K562 (cell line): Measurements from ENCODE around the gene OR8B12. TPM values are rescaled to one million over a fixed set of nuclear protein-coding genes. Genes with fewer than 3 reads are reported as not detected.

Source experiments
- ATAC-seq: fragments of 200-7000 bp; cut with Tn5 transposase; 3 replicates; pipeline ENCODE4 v1.9.1; 2020; ENCODE audit warnings: moderate library complexity
- BruUV-seq: library from RNA; stranded (reverse); fragments of 400-500 nt; replicated peaks from 2 replicates; lab custom pipeline; 2021; lab: Mats Ljungman, UMichigan
- CTCF ChIA-PET: fragments of 300-600 bp; formaldehyde crosslinking; extraction: SDS; loops from one replicate; lab custom pipeline; 2021; ENCODE audit warnings: low intra/inter-chr PET ratio; lab: Yijun Ruan, JAX
- POLR2A ChIA-PET: fragments of 300-600, 350-650 bp; sonication (Branson Sonifier 250); formaldehyde crosslinking; extraction: SDS; loops from one replicate; lab custom pipeline; 2021; ENCODE audit warnings: antibody characterized with exemption, inconsistent platforms; lab: Yijun Ruan, JAX
- DNase-seq, 4 experiments: peaks; one replicate each; pipeline versions ENCODE4 v3.0.0 to v3.0.0-alpha.2; 2011 to 2018; ENCODE audit warnings: low spot score in 3 of 4, mixed read lengths in 3 of 4; ENCODE audit errors: extremely low read depth in 1 of 4
- FAIRE-seq: peaks from 2 replicates; lab custom pipeline; 2011; peaks lifted over from hg19 to GRCh38; lab: Jason Lieb, UNC
- H2AFZ ChIP-seq: 2 replicates; pipeline ENCODE4 v1.6.0; 2011; ENCODE audit warnings: low read depth, low read length, control low read depth, inconsistent platforms
- H3K27ac ChIP-seq: fragments of 200-600 bp; 3 replicates; pipeline ENCODE4 v1.8.0; 2011; ENCODE audit warnings: low read depth, mild to moderate bottlenecking, control low read depth, inconsistent platforms, low read length, moderate library complexity, mixed read lengths; ENCODE audit errors: extremely low read depth
- H3K27me3 ChIP-seq, 2 experiments: fragments of 300-600 bp in 1 of 2; 2 replicates in 1 of 2; 3 replicates in 1 of 2; pipeline versions ENCODE4 v1.6.0 to v1.8.0; 2011; ENCODE audit warnings: inconsistent platforms in 2 of 2, low read length in 2 of 2, mild to moderate bottlenecking in 1 of 2, mixed read lengths in 1 of 2, moderate library complexity in 1 of 2; ENCODE audit not compliant: control insufficient read depth in 2 of 2, insufficient read depth in 2 of 2
- H3K36me3 ChIP-seq: fragments of 300-600 bp; 3 replicates; pipeline ENCODE4 v1.8.0; 2011; ENCODE audit warnings: mild to moderate bottlenecking, low read length, inconsistent platforms; ENCODE audit not compliant: control insufficient read depth, insufficient read depth
- H3K4me1 ChIP-seq, 2 experiments: fragments of 200-600 bp in 1 of 2; replicated peaks in 1 of 2; 2 replicates in 1 of 2; 3 replicates in 1 of 2; pipeline versions ENCODE4 v1.5.1 to v1.8.0; 2011; ENCODE audit warnings: inconsistent platforms in 2 of 2, low read length in 2 of 2, mild to moderate bottlenecking in 1 of 2, mixed read lengths in 1 of 2, moderate library complexity in 1 of 2; ENCODE audit not compliant: control insufficient read depth in 2 of 2, insufficient read depth in 2 of 2
- H3K4me2 ChIP-seq: 2 replicates; pipeline ENCODE4 v1.6.1; 2011; ENCODE audit warnings: low read length, control low read depth, inconsistent platforms, mixed read lengths; ENCODE audit not compliant: insufficient read depth
- H3K4me3 ChIP-seq: fragments of 200-600 bp; sonication (generic), shearing (Covaris generic); 2 replicates; pipeline ENCODE4 v1.5.1; 2016; ENCODE audit warnings: control low read depth, inconsistent platforms
- H3K79me2 ChIP-seq: fragments of 200-600 bp; 3 replicates; pipeline ENCODE4 v1.8.0; 2011; ENCODE audit warnings: low read length, inconsistent platforms; ENCODE audit not compliant: control insufficient read depth, insufficient read depth
- H3K9ac ChIP-seq, 2 experiments: 2 replicates each; pipeline versions ENCODE4 v1.6.0 to v1.6.1; 2011; ENCODE audit warnings: low read depth in 2 of 2, low read length in 2 of 2, control low read depth in 1 of 2, inconsistent platforms in 1 of 2, mild to moderate bottlenecking in 1 of 2, mixed read lengths in 1 of 2; ENCODE audit not compliant: insufficient read depth in 1 of 2
- H3K9me1 ChIP-seq: one replicate; pipeline ENCODE4 v1.6.0; 2011; ENCODE audit warnings: inconsistent platforms, mild to moderate bottlenecking, low read length, moderate library complexity; ENCODE audit not compliant: control insufficient read depth, insufficient read depth
- H3K9me3 ChIP-seq: replicated peaks from 2 replicates; pipeline ENCODE4 v1.5.1; 2011; ENCODE audit warnings: low read depth, low read length, inconsistent platforms; ENCODE audit not compliant: control insufficient read depth, insufficient read depth
- H4K20me1 ChIP-seq: replicated peaks from 2 replicates; pipeline ENCODE4 v1.6.1; 2011; ENCODE audit warnings: low read length, inconsistent platforms, mixed read lengths; ENCODE audit not compliant: control insufficient read depth, insufficient read depth
- BACH1 ChIP-seq: fragments of 200-800 bp; sonication (Bioruptor generic); IDR thresholded peaks from 2 replicates; pipeline ENCODE4 v1.6.1; 2016; ENCODE audit warnings: missing genetic modification characterization, missing compliant biosample characterization
- BRCA1 ChIP-seq, 2 experiments: fragments of 450-650 bp in 1 of 2; sonication (generic) in 1 of 2; formaldehyde crosslinking in 1 of 2; IDR thresholded peaks; 2 replicates each; pipeline versions ENCODE4 v1.5.0 to v1.6.1; 2017 to 2020; ENCODE audit warnings: mild to moderate bottlenecking in 1 of 2, missing genetic modification reagents in 1 of 2
- CTBP1 ChIP-seq: fragments of 450-650 bp; IDR thresholded peaks from 2 replicates; pipeline ENCODE4 v1.6.1; 2016; ENCODE audit warnings: borderline replicate concordance
- DDX20 ChIP-seq: fragments of 450-650 bp; IDR thresholded peaks from 2 replicates; pipeline ENCODE4 v1.6.1; 2016; ENCODE audit warnings: missing genetic modification characterization, low read depth, mild to moderate bottlenecking, missing compliant biosample characterization, moderate library complexity
- DEAF1 ChIP-seq: fragments of 450-650 bp; formaldehyde crosslinking; IDR thresholded peaks from 2 replicates; pipeline ENCODE4 v1.4.0; 2020; ENCODE audit warnings: mild to moderate bottlenecking, moderate library complexity
- DIDO1 ChIP-seq: fragments of 450-650 bp; IDR thresholded peaks from 2 replicates; pipeline ENCODE4 v1.6.1; 2016; ENCODE audit warnings: low read depth, missing biosample characterization, missing genetic modification characterization
- ETV1 ChIP-seq: fragments of 450-650 bp; conservative IDR thresholded peaks from 2 replicates; pipeline ENCODE4 v1.6.1; 2016; ENCODE audit warnings: missing genetic modification characterization, control low read depth, low read depth, missing compliant biosample characterization
- FOS ChIP-seq: IDR thresholded peaks from 3 replicates; pipeline ENCODE4 v1.6.1; 2011; ENCODE audit not compliant: insufficient read length; ENCODE audit errors: extremely low read depth
- HINFP ChIP-seq: fragments of 450-650 bp; conservative IDR thresholded peaks from 2 replicates; pipeline ENCODE4 v1.6.1; 2016; ENCODE audit warnings: missing genetic modification characterization, low read depth, mild to moderate bottlenecking, control low read depth, missing compliant biosample characterization
- MED1 ChIP-seq: sonication (generic); formaldehyde crosslinking; IDR thresholded peaks from 2 replicates; pipeline ENCODE4 v1.8.1; 2023; ENCODE audit warnings: missing genetic modification reagents, borderline replicate concordance
- RCOR1 ChIP-seq, 2 experiments: IDR thresholded peaks; 2 replicates each; pipeline ENCODE4 v1.6.1; 2012; ENCODE audit warnings: low read depth in 2 of 2, low read length in 2 of 2, borderline replicate concordance in 1 of 2, improper control_type of control experiment in 1 of 2
- SIRT6 ChIP-seq: IDR thresholded peaks from one replicate; pipeline ENCODE4 v1.6.1; 2012; ENCODE audit warnings: low read depth, mild to moderate bottlenecking, control low read depth, inconsistent platforms, low read length, moderate library complexity
- SMAD4 ChIP-seq: fragments of 250-450 bp; sonication (Bioruptor Pico); conservative IDR thresholded peaks from 2 replicates; pipeline ENCODE4 v1.8.0; 2021; ENCODE audit warnings: inconsistent platforms, mild to moderate bottlenecking, moderate library complexity
- SNIP1 ChIP-seq: fragments of 450-650 bp; IDR thresholded peaks from 2 replicates; pipeline ENCODE4 v1.7.1; 2017; ENCODE audit warnings: low read depth, mild to moderate bottlenecking
- USF2 ChIP-seq: sonication (generic); formaldehyde crosslinking; IDR thresholded peaks from 2 replicates; pipeline ENCODE4 v1.5.0; 2020; ENCODE audit warnings: missing genetic modification reagents
- ZBTB1 ChIP-seq: sonication (generic); formaldehyde crosslinking; IDR thresholded peaks from 2 replicates; pipeline ENCODE4 v1.8.1; 2023; ENCODE audit warnings: missing genetic modification reagents, low read depth, mild to moderate bottlenecking, borderline replicate concordance
- ZNF134 ChIP-seq: fragments of 250-450 bp; sonication (Bioruptor Pico); conservative IDR thresholded peaks from 2 replicates; pipeline ENCODE4 v1.4.0; 2020
- ZNF146 ChIP-seq: IDR thresholded peaks from one replicate; pipeline ENCODE4 v1.6.1; 2018; ENCODE audit warnings: missing compliant biosample characterization; ENCODE audit not compliant: unreplicated experiment
- ZNF316 ChIP-seq: fragments of 450-650 bp; IDR thresholded peaks from 2 replicates; pipeline ENCODE4 v1.6.1; 2016
- ZNF589 ChIP-seq: fragments of 200-800 bp; sonication (Bioruptor generic); IDR thresholded peaks from 2 replicates; pipeline ENCODE4 v1.6.1; 2016; ENCODE audit warnings: low read depth, missing genetic modification characterization, missing compliant biosample characterization
- WGBS: fragments of 100-300 bp; shearing (Covaris generic); methylation state at CpG from one replicate; pipeline ENCODE4 v1.1.6; 2016; ENCODE audit warnings: low coverage, mixed read lengths; ENCODE audit not compliant: insufficient coverage; ENCODE audit errors: missing lambda C conversion rate; 5-methylcytosine and 5-hydroxymethylcytosine counted together
- in situ Hi-C: fragments of 300-500 bp; cut with MboI; formaldehyde crosslinking; loops from 4 replicates; pipeline ENCODE4 v1.15.0; 2018; ENCODE audit warnings: inconsistent platforms, mixed read lengths
- intact Hi-C: fragments of 100-400 bp; cut with micrococcal nuclease; formaldehyde crosslinking; loops from 2 replicates; pipeline ENCODE4 v1.14.2; 2022
- polyA plus RNA-seq, 8 experiments: library from polyadenylated mRNA; depleted of rRNA in 4 of 8; stranded (reverse) in 5 of 8; unstranded in 3 of 8; fragments of >200 nt; fragmentation: Nextera tagmentation in 2 of 8; fragmentation: Illumina TruSeq in 1 of 8; extraction: Ambion mirVana in 2 of 8; extraction: Trizol in 1 of 8; gene quantifications; 2 replicates each; pipeline versions ENCODE4 v1.2.1 to v1.2.3, GENCODE V29; 2011 to 2014; ENCODE audit warnings: inconsistent platforms in 1 of 8, missing spikeins in 1 of 8
- total RNA-seq, 7 experiments: library from RNA; depleted of rRNA in 6 of 7; stranded (reverse); fragments of >200 nt in 6 of 7; fragmentation: Illumina TruSeq in 2 of 7; extraction: Trizol in 2 of 7; gene quantifications; 2 replicates each; pipeline versions ENCODE4 v1.2.1 to v1.2.3, GENCODE V29; 2011 to 2021; ENCODE audit warnings: low replicate concordance in 1 of 7

Gene OR8B12
- total and polyA plus RNA-seq, 9 of the 15 experiments (the other 6 are each of a cell fraction or from before 2014, with no cell fraction given), result 0.06 TPM; not detected in 8

GRCh38 chr11:124536520-124536919 lies 6.9 kb downstream of the OR8B12 start:
- Histone ChIP-seq H3K4me3 (no peak overlapping the region), H3K9me3 (no peaks in the 10 kb centered on the region), H3K4me2 (no peak overlapping the region), H3K79me2 (no peaks in the 10 kb centered on the region), H4K20me1 (no peaks in the 10 kb centered on the region), H3K9me1 (no peaks in the 10 kb centered on the region), H3K27ac (peak overlapping the region; percentile 45; the same call in 1 of the 3 replicates), H3K36me3 (no peaks in the 10 kb centered on the region), H3K27me3 (no peaks in the 10 kb centered on the region), H2AFZ (peak overlapping the region; percentile 53; the same call in 1 of the 2 replicates), H3K9ac (no peak overlapping the region), H3K4me1 (peaks cover 0 to 22% of the 10 kb centered on the region in 2 experiments; a peak in 4 of 5 replicates)
- 36% methylated on average over 6 of the region's 6 CpGs for WGBS
- ChIA-PET POLR2A (interaction anchor here (1.0 kb wide), 1 partner anchor 9 kb away, joined by 4 read pairs; no protein-coding TSS in a partner anchor), CTCF (interaction anchor here (0.7 kb wide), 1 partner anchor 122 kb away, joined by 3 read pairs; no protein-coding TSS in a partner anchor)
- peak in 2 of 4 experiments; percentile 8 to 40 for DNase-seq
- intact Hi-C loops, result loop anchor here (1.0 kb wide), 1 partner anchor 120 kb away; no protein-coding TSS in a partner anchor
- no TSS peak for BruUV-seq
- in situ Hi-C loops, result no loop called here
- no peak for FAIRE-seq
- ATAC-seq, result peak; percentile 84
- TF ChIP-seq BRCA1 (IDR thresholded peaks at IDR 0.05) (no peak), BRCA1 (CRISPR knock-in tag; IDR thresholded peaks at IDR 0.05) (no peak), ZNF146 (CRISPR knock-in tag) (no peak), SIRT6 (no peak), DIDO1 (no peak), SMAD4 (CRISPR knock-in tag) (peak; percentile 36), HINFP (tag) (no peak), SNIP1 (no peak), ZNF316 (no peak), ETV1 (tag) (peak; percentile 42), CTBP1 (0 out of 2 replicates have a peak, but pooled peaks have one; percentile 46), RCOR1 (IDR thresholded peaks at IDR 0.05; ENCODE audit: borderline replicate concordance in 1 of 2, low read depth in 2 of 2, low read length in 2 of 2) (peak in 1 of 2 experiments; percentile 40; a peak in 1 of 4 replicates), ZBTB1 (CRISPR knock-in tag) (no peak), DDX20 (no peak), USF2 (no peak), DEAF1 (CRISPR knock-in tag) (peak; percentile 40; the same call in 1 of the 2 replicates), ZNF589 (CRISPR knock-in tag) (no peak), BACH1 (no peak), MED1 (CRISPR knock-in tag) (no peak), FOS (no peak), ZNF134 (CRISPR knock-in tag) (no peak)
